Mesothelial cell of epicardium (in vitro differentiated cells): Measurements from ENCODE around the gene SLC9A3. TPM values are rescaled to one million over a fixed set of nuclear protein-coding genes. Genes with fewer than 3 reads are reported as not detected.

Source experiments
- DNase-seq, 2 experiments: peaks; one replicate each; pipeline ENCODE4 v3.0.0; 2021; ENCODE audit warnings: low spot score in 2 of 2; ENCODE audit not compliant: unreplicated experiment in 2 of 2
- H3K27ac Mint-ChIP-seq: 2 replicates; pipeline ENCODE4 v1.8.0; 2021; ENCODE audit warnings: mixed read lengths
- H3K27me3 Mint-ChIP-seq: 2 replicates; pipeline ENCODE4 v1.8.0; 2021; ENCODE audit warnings: low read depth, mixed read lengths
- H3K36me3 Mint-ChIP-seq: 2 replicates; pipeline ENCODE4 v1.8.0; 2021; ENCODE audit warnings: mixed read lengths
- H3K4me1 Mint-ChIP-seq: 2 replicates; pipeline ENCODE4 v1.8.0; 2021; ENCODE audit warnings: mixed read lengths
- H3K4me3 Mint-ChIP-seq: 2 replicates; pipeline ENCODE4 v1.8.0; 2021; ENCODE audit warnings: mild to moderate bottlenecking, moderate library complexity, mixed read lengths
- H3K9me3 Mint-ChIP-seq: 2 replicates; pipeline ENCODE4 v1.8.0; 2021; ENCODE audit warnings: mixed read lengths
- total RNA-seq: library from RNA; stranded (reverse); gene quantifications from 3 replicates; pipeline ENCODE4 v1.2.1, GENCODE V29; 2021
- TF ChIP-seq, protein P1 (sequence below): fragments of 200-600 bp; sonication (generic); IDR thresholded peaks from one replicate; pipeline ENCODE4 v1.5.0; 2021; ENCODE audit warnings: antibody characterized with exemption; ENCODE audit not compliant: unreplicated experiment

Gene SLC9A3
- total RNA-seq, 1 donor from 2014 or later, result 2.3 TPM

DNA sequence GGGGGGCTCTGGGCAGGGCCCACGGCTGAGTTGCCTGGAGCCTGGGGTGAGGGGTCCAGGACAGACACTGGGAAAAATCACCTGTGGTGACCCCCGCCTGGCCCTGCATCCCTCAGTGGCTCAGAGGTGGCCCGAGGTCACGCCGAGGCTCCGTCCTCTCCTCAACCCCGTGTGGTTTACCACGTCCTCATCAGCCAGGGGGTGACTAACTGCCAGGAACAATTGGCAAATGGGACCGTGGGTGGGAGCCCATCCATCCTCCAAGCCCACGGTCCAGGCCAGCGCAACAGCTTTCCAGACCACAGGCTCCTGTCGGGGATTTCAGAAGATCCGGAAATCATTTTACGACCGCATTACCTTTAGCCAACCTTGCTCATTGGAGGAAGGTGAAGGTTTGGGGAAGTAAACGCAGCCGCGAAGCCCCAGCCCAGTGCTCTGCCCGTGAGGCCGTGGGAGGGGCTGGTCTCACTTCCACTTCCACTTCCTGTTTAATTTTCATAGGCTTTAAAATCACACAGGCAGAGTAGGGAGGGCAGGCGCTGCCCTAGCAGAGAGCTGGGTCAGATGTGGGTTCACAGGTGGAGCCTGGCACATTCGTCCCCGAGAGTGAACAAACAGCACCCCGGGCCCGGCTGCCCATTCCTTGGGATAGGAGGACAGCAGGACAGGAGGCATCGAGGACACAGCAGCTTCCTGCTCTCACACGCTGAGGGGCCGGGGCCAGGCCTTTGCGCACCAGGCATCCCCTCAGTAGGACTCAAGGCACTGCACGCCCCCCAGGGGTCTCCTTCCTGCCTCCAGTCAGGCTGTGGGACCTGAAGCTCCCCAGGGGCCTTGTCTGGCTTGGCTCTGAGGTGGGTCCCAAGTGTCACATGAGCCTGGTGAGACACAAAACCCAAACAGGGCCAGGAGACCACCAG, 19.8 kb upstream of the SLC9A3 start:
- Mint-ChIP-seq H3K27ac (no peak overlapping the region), H3K27me3 (peaks cover 19% of the 10 kb centered on the region), H3K4me3 (no peak overlapping the region), H3K4me1 (no peaks in the 10 kb centered on the region), H3K36me3 (no peaks in the 10 kb centered on the region), H3K9me3 (no peaks in the 10 kb centered on the region)
- TF ChIP-seq, protein P1, sequence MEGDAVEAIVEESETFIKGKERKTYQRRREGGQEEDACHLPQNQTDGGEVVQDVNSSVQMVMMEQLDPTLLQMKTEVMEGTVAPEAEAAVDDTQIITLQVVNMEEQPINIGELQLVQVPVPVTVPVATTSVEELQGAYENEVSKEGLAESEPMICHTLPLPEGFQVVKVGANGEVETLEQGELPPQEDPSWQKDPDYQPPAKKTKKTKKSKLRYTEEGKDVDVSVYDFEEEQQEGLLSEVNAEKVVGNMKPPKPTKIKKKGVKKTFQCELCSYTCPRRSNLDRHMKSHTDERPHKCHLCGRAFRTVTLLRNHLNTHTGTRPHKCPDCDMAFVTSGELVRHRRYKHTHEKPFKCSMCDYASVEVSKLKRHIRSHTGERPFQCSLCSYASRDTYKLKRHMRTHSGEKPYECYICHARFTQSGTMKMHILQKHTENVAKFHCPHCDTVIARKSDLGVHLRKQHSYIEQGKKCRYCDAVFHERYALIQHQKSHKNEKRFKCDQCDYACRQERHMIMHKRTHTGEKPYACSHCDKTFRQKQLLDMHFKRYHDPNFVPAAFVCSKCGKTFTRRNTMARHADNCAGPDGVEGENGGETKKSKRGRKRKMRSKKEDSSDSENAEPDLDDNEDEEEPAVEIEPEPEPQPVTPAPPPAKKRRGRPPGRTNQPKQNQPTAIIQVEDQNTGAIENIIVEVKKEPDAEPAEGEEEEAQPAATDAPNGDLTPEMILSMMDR, result no peak
- peak in 1 of 2 experiments; percentile 12 for DNase-seq

DNA sequence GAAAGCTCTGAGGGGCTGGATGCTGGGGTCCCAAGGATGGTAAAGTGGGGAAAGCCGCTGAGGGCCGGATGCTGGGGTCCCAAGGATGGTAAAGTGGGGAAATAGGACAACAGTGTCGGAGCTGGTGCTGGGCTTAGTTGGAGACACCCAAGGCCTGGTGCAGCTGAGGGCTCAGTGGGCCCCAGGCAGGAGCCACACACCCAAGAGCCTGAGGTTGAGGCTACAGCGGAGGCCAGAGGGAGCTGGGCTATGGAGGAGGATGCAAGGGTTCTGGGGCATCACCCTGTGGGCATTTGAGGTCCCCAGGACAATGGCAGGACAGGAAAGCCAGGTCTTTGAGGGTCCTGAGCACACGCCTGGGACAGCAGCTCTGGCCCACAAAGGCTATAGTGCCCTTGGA, 19.1 kb upstream of the SLC9A3 start:
- Mint-ChIP-seq H3K4me3 (no peak overlapping the region), H3K4me1 (no peaks in the 10 kb centered on the region), H3K27me3 (peaks cover 19% of the 10 kb centered on the region), H3K36me3 (no peaks in the 10 kb centered on the region), H3K27ac (no peak overlapping the region), H3K9me3 (no peaks in the 10 kb centered on the region)
- TF ChIP-seq, protein P1, result no peak
- no peak for DNase-seq

DNA sequence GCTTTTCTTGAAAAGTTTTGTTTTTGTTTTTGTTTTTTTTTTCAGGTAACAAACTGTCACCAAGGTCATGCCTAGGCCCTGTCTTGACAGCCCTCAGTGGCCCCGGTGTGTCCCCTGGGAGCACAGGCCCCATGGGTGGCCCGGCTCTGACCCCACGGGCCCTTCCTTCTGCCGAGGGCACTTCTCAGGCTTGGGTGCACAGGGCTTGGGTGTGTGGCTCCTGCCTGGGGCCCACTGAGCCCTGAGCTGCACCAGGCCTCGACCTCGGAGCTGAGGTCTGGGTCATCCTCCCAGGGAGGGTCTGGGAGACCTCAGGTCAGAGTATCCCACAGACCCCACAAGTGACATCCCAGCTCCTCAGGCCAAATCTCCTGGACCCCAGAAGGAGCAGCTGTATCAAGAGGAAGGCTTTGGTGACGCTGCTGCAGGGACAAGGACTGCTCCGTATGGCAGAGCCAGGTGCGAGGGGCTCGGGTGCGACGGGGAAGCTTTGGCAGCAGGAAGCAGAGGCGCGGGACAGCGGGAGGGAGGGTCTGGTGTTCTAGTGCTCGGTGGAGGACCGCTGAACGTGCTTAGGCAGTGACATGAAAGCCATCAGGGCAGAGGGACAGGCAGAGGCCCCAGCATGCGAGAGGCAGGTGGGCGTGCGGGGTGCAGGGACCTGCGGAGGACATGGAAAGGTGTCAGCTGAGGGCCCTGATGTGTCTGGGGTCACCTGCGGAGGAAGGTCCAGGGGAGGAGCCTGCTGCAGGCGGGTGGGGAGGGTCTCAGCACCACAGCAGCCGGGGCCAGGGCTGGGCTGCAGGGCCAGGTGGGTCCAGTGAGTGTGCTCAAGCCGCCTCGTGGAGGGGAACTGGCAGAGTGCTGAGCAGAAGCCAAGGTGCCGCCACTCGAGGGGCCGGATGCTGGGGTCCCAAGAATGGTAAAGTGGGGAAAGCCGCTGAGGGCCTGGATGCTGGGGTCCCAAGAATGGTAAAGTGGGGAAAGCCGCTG, 18.4 kb upstream of the SLC9A3 start:
- TF ChIP-seq, protein P1, result no peak
- H3K4me1 Mint-ChIP-seq, result no peaks in the 10 kb centered on the region
- no peaks in the 10 kb centered on the region for H3K36me3 Mint-ChIP-seq
- peaks cover 12% of the 10 kb centered on the region for H3K27me3 Mint-ChIP-seq
- no peak overlapping the region for H3K4me3 Mint-ChIP-seq
- no peak overlapping the region for H3K27ac Mint-ChIP-seq
- H3K9me3 Mint-ChIP-seq, result no peaks in the 10 kb centered on the region
- DNase-seq, result peak in 1 of 2 experiments; percentile 16

DNA sequence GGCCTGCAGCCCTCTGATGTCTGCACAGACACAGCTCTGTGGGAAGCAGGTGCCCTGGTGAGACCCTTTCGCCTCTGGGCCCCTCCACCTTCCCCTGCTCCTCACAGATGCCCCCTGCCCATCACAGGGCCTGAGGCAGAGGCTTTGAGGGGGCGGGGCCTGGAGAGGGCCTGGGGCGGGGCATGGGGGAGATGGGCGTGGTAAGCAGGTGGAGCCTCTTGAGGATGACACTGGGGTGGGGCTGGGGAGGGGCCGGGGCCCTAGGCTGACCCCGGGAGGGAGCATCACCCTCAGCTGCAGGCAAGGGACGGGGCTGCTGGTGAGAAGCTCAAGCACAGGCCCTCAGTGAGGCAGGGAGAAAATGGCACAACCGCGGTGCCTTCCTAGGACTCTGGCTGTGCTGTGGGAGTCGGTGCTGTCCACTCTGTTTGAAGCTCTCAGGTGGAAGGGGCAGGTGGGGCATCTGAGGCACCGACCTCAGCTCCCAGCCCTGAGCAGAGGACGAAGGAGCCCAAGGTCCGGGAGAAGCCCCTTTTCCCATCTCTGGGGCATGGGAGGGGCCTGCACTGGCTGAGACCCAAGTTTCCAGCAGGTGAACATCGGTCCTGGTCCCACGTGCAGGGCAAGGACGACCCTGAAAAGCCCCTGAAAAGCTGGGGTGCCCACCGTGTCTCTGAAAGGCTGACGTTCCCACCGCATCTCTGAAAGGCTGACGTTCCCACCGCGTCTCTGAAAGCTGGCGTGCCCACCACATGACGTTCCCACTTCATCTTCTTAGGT, 17.5 kb upstream of the SLC9A3 start:
- DNase-seq, result peak in 1 of 2 experiments; percentile 16
- no peaks in the 10 kb centered on the region for H3K9me3 Mint-ChIP-seq
- no peak overlapping the region for H3K27ac Mint-ChIP-seq
- H3K4me3 Mint-ChIP-seq, result no peak overlapping the region
- H3K36me3 Mint-ChIP-seq, result no peaks in the 10 kb centered on the region
- peaks cover 18% of the 10 kb centered on the region for H3K27me3 Mint-ChIP-seq
- no peaks in the 10 kb centered on the region for H3K4me1 Mint-ChIP-seq
- TF ChIP-seq, protein P1, result no peak
